GM10248 (cell line): Measurements from ENCODE around the gene CDYL.

Experiments
- CTCF ChIA-PET: fragments of 300-600 bp; sonication (Branson Sonifier 250); formaldehyde crosslinking; extraction: SDS; loops from one replicate; lab custom pipeline; 2021; ENCODE audit warnings: antibody characterized with exemption; lab: Yijun Ruan, JAX
- POLR2A ChIA-PET: fragments of 350-650 bp; sonication (Branson Sonifier 250); formaldehyde crosslinking; extraction: SDS; loops from one replicate; lab custom pipeline; 2020; ENCODE audit warnings: antibody characterized with exemption; lab: Yijun Ruan, JAX
- DNase-seq: peaks from one replicate; pipeline ENCODE4 v3.0.0; 2012; ENCODE audit errors: extremely low spot score
- CTCF ChIP-seq: IDR thresholded peaks from 2 replicates; pipeline ENCODE4 v1.5.1; 2012; ENCODE audit warnings: mild to moderate bottlenecking, low read depth; ENCODE audit errors: extremely low read depth, missing control alignments, control extremely low read depth

CDYL gene

GRCh38 chr6:4763921-4764320 lies 12.3 kb upstream of the CDYL start:
- no peak for DNase-seq
- TF ChIP-seq CTCF: no peak
- CTCF ChIA-PET: no interaction called here
- POLR2A ChIA-PET: no interaction called here

- TF ChIP-seq CTCF: no peak
- POLR2A ChIA-PET: no interaction called here
- no peak for DNase-seq
- CTCF ChIA-PET: no interaction called here
These were observed 7.4 kb upstream of the CDYL start for GRCh38 chr6:4768815-4769214.

- TF ChIP-seq CTCF: no peak
These were observed 3.5 kb upstream of the CDYL start for GRCh38 chr6:4772750-4773149.

GRCh38 chr6:4773181-4773580 lies 3.0 kb upstream of the CDYL start:
- POLR2A ChIA-PET: no interaction called here
- CTCF ChIA-PET: no interaction called here
- no peak for TF ChIP-seq CTCF
- DNase-seq: no peak

More at GRCh38 chr6:4772750-4773149, 3.5 kb upstream of the CDYL start:
- ChIA-PET CTCF (interaction anchor here (1.4 kb wide), 1 partner anchor 17 kb away, joined by 5 read pairs; no protein-coding TSS in a partner anchor), POLR2A (no interaction called here)
- no peak for DNase-seq

GRCh38 chr6:4774296-4774695 lies 1.9 kb upstream of the CDYL start:
- no peak for TF ChIP-seq CTCF
- no peak for DNase-seq
- ChIA-PET CTCF (no interaction called here), POLR2A (no interaction called here)

GRCh38 chr6:4774715-4775493 lies 1.3 kb upstream of the CDYL start:
- DNase-seq: peak; percentile 24
- TF ChIP-seq CTCF: no peak
- POLR2A ChIA-PET: interaction anchor here (0.6 kb wide), 1 partner anchor 14 kb away, joined by 4 read pairs; no protein-coding TSS in a partner anchor
- CTCF ChIA-PET: interaction anchor here (1.2 kb wide), 1 partner anchor 28 kb away, joined by 5 read pairs; no protein-coding TSS in a partner anchor
